Parathyroid adenoma (tissue), 2 donors: ENCODE results near the gene TDRD9.

Experiments used
- H2AFZ ChIP-seq: fragments of 300-600 bp; sonication (generic); one replicate; pipeline ENCODE4 v1.7.0; 2017; ENCODE audit warnings: antibody characterized with exemption, mild to moderate bottlenecking
- H3K27ac ChIP-seq: fragments of 300-600 bp; sonication (generic); one replicate; pipeline ENCODE4 v1.7.0; 2017
- H3K27me3 ChIP-seq: fragments of 300-600 bp; sonication (generic); one replicate; pipeline ENCODE4 v1.7.0; 2017; ENCODE audit warnings: low read length; ENCODE audit not compliant: control insufficient read depth, insufficient read depth
- H3K36me3 ChIP-seq: fragments of 300-600 bp; sonication (generic); one replicate; pipeline ENCODE4 v1.7.0; 2017; ENCODE audit warnings: low read length; ENCODE audit not compliant: control insufficient read depth, insufficient read depth
- H3K4me1 ChIP-seq: fragments of 300-600 bp; sonication (generic); one replicate; pipeline ENCODE4 v1.7.0; 2017; ENCODE audit warnings: control low read depth
- H3K4me2 ChIP-seq: fragments of 300-600 bp; sonication (generic); one replicate; pipeline ENCODE4 v1.7.0; 2017; ENCODE audit warnings: low read length
- H3K4me3 ChIP-seq: fragments of 300-600 bp; sonication (generic); one replicate; pipeline ENCODE4 v1.7.0; 2017; ENCODE audit warnings: low read depth, low read length
- H3K79me2 ChIP-seq: fragments of 300-600 bp; sonication (generic); one replicate; pipeline ENCODE4 v1.7.0; 2017; ENCODE audit warnings: control low read depth
- H3K9ac ChIP-seq: fragments of 300-600 bp; sonication (generic); one replicate; pipeline ENCODE4 v1.7.0; 2017; ENCODE audit warnings: mild to moderate bottlenecking
- H3K9me3 ChIP-seq: fragments of 300-600 bp; sonication (generic); one replicate; pipeline ENCODE4 v1.7.0; 2017; ENCODE audit warnings: low read length; ENCODE audit not compliant: control insufficient read depth
- CTCF ChIP-seq: fragments of 300-600 bp; sonication (generic); IDR thresholded peaks from one replicate; pipeline ENCODE4 v1.7.0; 2017; ENCODE audit warnings: antibody characterized with exemption, mild to moderate bottlenecking
- donor health status: primary hyperparathyroidism.

TDRD9 gene

GRCh38 chr14:104034976-104035699 is 106.9 kb downstream of the TDRD9 start:
- H3K4me3 ChIP-seq, result no peak overlapping the region
- H3K9ac ChIP-seq, result no peak overlapping the region
- no peaks in the 10 kb centered on the region for H3K36me3 ChIP-seq
- peaks cover 11% of the 10 kb centered on the region for H3K79me2 ChIP-seq
- no peaks in the 10 kb centered on the region for H3K9me3 ChIP-seq
- H3K27me3 ChIP-seq, result no peaks in the 10 kb centered on the region
- TF ChIP-seq CTCF, result no peak
- H3K27ac ChIP-seq, result peak overlapping the region; percentile 79
- H2AFZ ChIP-seq, result peak overlapping the region; percentile 30
- peak overlapping the region; percentile 14 for H3K4me2 ChIP-seq
- peaks cover 58% of the 10 kb centered on the region for H3K4me1 ChIP-seq

DNA sequence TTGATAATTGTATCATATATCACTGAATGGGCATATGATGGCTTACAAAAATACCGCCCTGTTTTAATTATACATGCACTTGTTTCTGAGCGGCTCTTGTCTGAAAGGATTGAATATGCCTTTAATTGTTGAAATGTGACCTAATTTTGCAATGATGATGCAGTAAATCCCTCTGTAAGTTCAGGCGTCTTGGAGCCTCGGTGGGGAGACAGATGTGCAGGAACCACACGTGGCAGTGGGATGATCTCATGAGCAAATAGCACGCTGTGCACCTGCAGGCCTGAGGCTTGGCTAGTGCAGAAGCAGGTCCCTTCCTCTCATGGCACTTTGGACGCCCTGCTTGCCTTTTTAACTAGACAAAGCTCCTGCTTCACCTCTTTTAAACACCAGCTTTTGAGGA is 108.0 kb downstream of the TDRD9 start:
- no peak for TF ChIP-seq CTCF
- no peak overlapping the region for H3K4me3 ChIP-seq
- H3K36me3 ChIP-seq, result no peaks in the 10 kb centered on the region
- no peak overlapping the region for H3K4me2 ChIP-seq
- peak overlapping the region; percentile 10 for H3K27ac ChIP-seq
- H3K9me3 ChIP-seq, result no peaks in the 10 kb centered on the region
- peak overlapping the region; percentile 19 for H2AFZ ChIP-seq
- H3K4me1 ChIP-seq, result peaks cover 55% of the 10 kb centered on the region
- H3K79me2 ChIP-seq, result peaks cover 11% of the 10 kb centered on the region
- H3K9ac ChIP-seq, result no peak overlapping the region
- H3K27me3 ChIP-seq, result no peaks in the 10 kb centered on the region

DNA sequence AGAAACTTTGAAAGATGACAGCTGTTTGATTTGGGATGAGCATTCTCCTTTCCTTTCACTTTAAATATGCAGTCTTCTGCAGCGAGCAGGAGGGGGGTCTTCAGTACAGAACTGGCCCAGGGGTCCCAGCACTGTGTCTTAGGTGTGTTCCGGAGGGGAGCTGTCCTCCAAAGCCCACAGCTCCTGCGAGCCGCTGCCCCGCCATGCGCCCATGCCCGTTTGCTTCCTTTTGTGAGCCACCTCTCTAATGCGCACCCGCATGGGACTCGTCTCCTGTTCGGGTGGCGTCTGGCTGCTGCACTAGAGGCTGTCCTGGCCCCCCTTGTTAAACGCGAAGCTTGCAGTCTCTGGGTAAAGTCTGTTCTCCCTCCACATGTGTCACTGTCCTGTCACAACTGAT is 108.8 kb downstream of the TDRD9 start:
- Histone ChIP-seq H3K4me2 (no peak overlapping the region), H3K27me3 (no peaks in the 10 kb centered on the region), H3K4me3 (no peak overlapping the region), H3K79me2 (peaks cover 11% of the 10 kb centered on the region), H3K9ac (no peak overlapping the region), H3K4me1 (peaks cover 49% of the 10 kb centered on the region), H2AFZ (no peak overlapping the region), H3K9me3 (no peaks in the 10 kb centered on the region), H3K27ac (no peak overlapping the region), H3K36me3 (no peaks in the 10 kb centered on the region)
- TF ChIP-seq CTCF, result no peak

- Histone ChIP-seq H3K4me2 (peak overlapping the region; percentile 4), H3K27me3 (no peaks in the 10 kb centered on the region), H3K4me1 (peaks cover 42% of the 10 kb centered on the region), H3K4me3 (no peak overlapping the region), H2AFZ (peak overlapping the region; percentile 25), H3K36me3 (no peaks in the 10 kb centered on the region), H3K27ac (peak overlapping the region; percentile 41), H3K9me3 (no peaks in the 10 kb centered on the region), H3K9ac (no peak overlapping the region), H3K79me2 (peaks cover 11% of the 10 kb centered on the region)
- no peak for TF ChIP-seq CTCF
Measured at GRCh38 chr14:104037903-104038302, 109.6 kb downstream of the TDRD9 start.

DNA sequence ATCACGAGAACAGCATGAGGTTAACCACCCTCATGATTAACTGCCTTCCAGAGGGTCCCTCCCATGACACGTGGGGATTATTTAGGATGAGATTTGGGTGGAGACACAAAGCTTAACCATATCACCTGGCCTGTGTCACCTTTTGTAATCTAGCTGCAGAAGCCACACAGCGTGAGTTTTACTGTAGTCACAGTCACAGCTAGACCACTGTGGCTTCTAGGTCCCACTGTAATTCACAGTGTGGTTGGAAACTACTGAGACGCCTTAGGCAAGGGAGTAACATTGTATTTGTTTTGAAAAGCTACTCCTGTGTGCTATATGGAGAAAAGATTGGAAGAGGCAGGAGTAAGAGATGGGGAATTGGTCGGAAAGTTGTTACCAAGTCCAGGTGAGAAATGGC is 111.0 kb downstream of the TDRD9 start:
- Histone ChIP-seq H3K4me2 (no peak overlapping the region), H3K4me1 (peaks cover 33% of the 10 kb centered on the region), H3K9me3 (no peaks in the 10 kb centered on the region), H3K27me3 (no peaks in the 10 kb centered on the region), H3K36me3 (no peaks in the 10 kb centered on the region), H3K9ac (no peak overlapping the region), H3K27ac (no peak overlapping the region), H2AFZ (no peak overlapping the region), H3K79me2 (peaks cover 11% of the 10 kb centered on the region), H3K4me3 (no peak overlapping the region)
- TF ChIP-seq CTCF, result no peak
